HEK293 (cell line): ENCODE measurements around the gene MSI2.

Experiments
- CTCF ChIA-PET: fragments of 350-600 bp; formaldehyde crosslinking; extraction: SDS; loops from one replicate; lab custom pipeline; 2021; ENCODE audit warnings: antibody characterized with exemption; lab: Yijun Ruan, JAX
- POLR2A ChIA-PET: fragments of 300-600 bp; formaldehyde crosslinking; extraction: SDS; loops from one replicate; lab custom pipeline; 2020; ENCODE audit warnings: antibody characterized with exemption, inconsistent platforms; lab: Yijun Ruan, JAX
- H3K27ac ChIP-seq: fragments of 200-500 bp; sonication (Bioruptor generic); 2 replicates; pipeline ENCODE4 v1.5.1; 2014; ENCODE audit warnings: low read depth, low read length, control low read depth, inconsistent platforms; ENCODE audit errors: extremely low read depth
- H3K36me3 ChIP-seq, 2 experiments: fragments of 200-500 bp in 1 of 2; sonication (Bioruptor generic) in 1 of 2; 1 replicate in 1 of 2; 2 replicates in 1 of 2; pipeline ENCODE4 v1.5.1; 2014 to 2017; ENCODE audit warnings: inconsistent platforms in 2 of 2, low read length in 2 of 2; ENCODE audit not compliant: control insufficient read depth in 2 of 2, insufficient read depth in 1 of 2
- H3K4me1 ChIP-seq: fragments of 200-500 bp; sonication (Bioruptor generic); 2 replicates; pipeline ENCODE4 v1.5.1; 2014; ENCODE audit warnings: mild to moderate bottlenecking, low read length, inconsistent platforms; ENCODE audit not compliant: control insufficient read depth, insufficient read depth
- H3K4me3 ChIP-seq: 2 replicates; pipeline ENCODE4 v1.5.1; 2011; ENCODE audit warnings: low read depth, mild to moderate bottlenecking, control low read depth, low read length, moderate library complexity
- H3K9me3 ChIP-seq: fragments of 200-500 bp; sonication (Bioruptor generic); 2 replicates; pipeline ENCODE4 v1.5.1; 2014; ENCODE audit warnings: low read depth, low read length, inconsistent platforms; ENCODE audit not compliant: control insufficient read depth, insufficient read depth
- BCL11A ChIP-seq: fragments of 450-650 bp; formaldehyde crosslinking; IDR thresholded peaks from 2 replicates; pipeline ENCODE4 v1.5.1; 2016; ENCODE audit warnings: low read depth, missing biosample characterization, missing genetic modification characterization
- GFI1B ChIP-seq: fragments of 450-650 bp; formaldehyde crosslinking; IDR thresholded peaks from 2 replicates; pipeline ENCODE4 v1.5.1; 2016; ENCODE audit warnings: missing biosample characterization, missing genetic modification characterization
- HOXD13 ChIP-seq: sonication (generic); formaldehyde crosslinking; IDR thresholded peaks from 2 replicates; pipeline ENCODE4 v1.8.0; 2022; ENCODE audit warnings: missing genetic modification reagents, borderline replicate concordance
- KLF16 ChIP-seq: fragments of 450-650 bp; formaldehyde crosslinking; IDR thresholded peaks from 2 replicates; pipeline ENCODE4 v1.5.1; 2017; ENCODE audit warnings: missing biosample characterization, missing genetic modification characterization
- SALL2 ChIP-seq: fragments of 450-650 bp; formaldehyde crosslinking; IDR thresholded peaks from 2 replicates; pipeline ENCODE4 v1.5.0; 2017; ENCODE audit warnings: missing biosample characterization, mild to moderate bottlenecking, missing genetic modification characterization, borderline replicate concordance
- ZBTB1 ChIP-seq: fragments of 450-650 bp; formaldehyde crosslinking; IDR thresholded peaks from 2 replicates; pipeline ENCODE4 v1.5.1; 2016; ENCODE audit warnings: missing biosample characterization, missing genetic modification characterization
- ZIC2 ChIP-seq: fragments of 450-650 bp; formaldehyde crosslinking; IDR thresholded peaks from 2 replicates; pipeline ENCODE4 v1.5.1; 2016; ENCODE audit warnings: missing biosample characterization, missing genetic modification characterization
- ZNF114 ChIP-seq: fragments of 450-650 bp; formaldehyde crosslinking; IDR thresholded peaks from 2 replicates; pipeline ENCODE4 v1.5.0; 2017; ENCODE audit warnings: missing biosample characterization, missing genetic modification characterization
- ZNF133 ChIP-seq: fragments of 450-650 bp; formaldehyde crosslinking; IDR thresholded peaks from 2 replicates; pipeline ENCODE4 v1.5.1; 2016; ENCODE audit warnings: missing biosample characterization, missing genetic modification characterization
- ZNF146 ChIP-seq: fragments of 450-650 bp; formaldehyde crosslinking; IDR thresholded peaks from 2 replicates; pipeline ENCODE4 v1.5.1; 2016; ENCODE audit warnings: missing biosample characterization, missing genetic modification characterization
- ZNF341 ChIP-seq: fragments of 450-650 bp; formaldehyde crosslinking; IDR thresholded peaks from 2 replicates; pipeline ENCODE4; 2016; ENCODE audit warnings: low read depth, missing biosample characterization, missing genetic modification characterization
- ZNF473 ChIP-seq: fragments of 450-650 bp; formaldehyde crosslinking; IDR thresholded peaks from 2 replicates; pipeline ENCODE4 v1.5.1; 2017; ENCODE audit warnings: missing biosample characterization, missing genetic modification characterization
- ZNF488 ChIP-seq: fragments of 450-650 bp; formaldehyde crosslinking; IDR thresholded peaks from 2 replicates; pipeline ENCODE4 v1.5.1; 2016; ENCODE audit warnings: missing biosample characterization, missing genetic modification characterization
- ZNF658 ChIP-seq: fragments of 450-650 bp; formaldehyde crosslinking; IDR thresholded peaks from 2 replicates; pipeline ENCODE4; 2016; ENCODE audit warnings: missing biosample characterization, missing genetic modification characterization
- ZNF777 ChIP-seq: fragments of 450-650 bp; formaldehyde crosslinking; IDR thresholded peaks from 2 replicates; pipeline ENCODE4 v1.5.1; 2017; ENCODE audit warnings: missing biosample characterization, missing genetic modification characterization, borderline replicate concordance
- ZNF792 ChIP-seq: fragments of 450-650 bp; formaldehyde crosslinking; IDR thresholded peaks from 2 replicates; pipeline ENCODE4 v1.5.1; 2016; ENCODE audit warnings: missing biosample characterization, missing genetic modification characterization
- TF ChIP-seq, protein P1 (sequence below): fragments of 450-650 bp; formaldehyde crosslinking; IDR thresholded peaks from 2 replicates; pipeline ENCODE4 v1.5.1; 2016; ENCODE audit warnings: missing biosample characterization, missing genetic modification characterization
- TF ChIP-seq, protein P2 (sequence below): fragments of 450-650 bp; formaldehyde crosslinking; IDR thresholded peaks from 2 replicates; pipeline ENCODE4 v1.5.1; 2016; ENCODE audit warnings: missing biosample characterization, missing genetic modification characterization
- TF ChIP-seq, protein P3 (sequence below): fragments of 450-650 bp; formaldehyde crosslinking; IDR thresholded peaks from 2 replicates; pipeline ENCODE4 v1.5.1; 2016; ENCODE audit warnings: missing biosample characterization, missing genetic modification characterization
- TF ChIP-seq, protein P4 (sequence below): fragments of 450-650 bp; formaldehyde crosslinking; conservative IDR thresholded peaks from 2 replicates; pipeline ENCODE4 v1.5.1; 2016; ENCODE audit warnings: low read depth, missing biosample characterization, missing genetic modification characterization

Gene MSI2

DNA sequence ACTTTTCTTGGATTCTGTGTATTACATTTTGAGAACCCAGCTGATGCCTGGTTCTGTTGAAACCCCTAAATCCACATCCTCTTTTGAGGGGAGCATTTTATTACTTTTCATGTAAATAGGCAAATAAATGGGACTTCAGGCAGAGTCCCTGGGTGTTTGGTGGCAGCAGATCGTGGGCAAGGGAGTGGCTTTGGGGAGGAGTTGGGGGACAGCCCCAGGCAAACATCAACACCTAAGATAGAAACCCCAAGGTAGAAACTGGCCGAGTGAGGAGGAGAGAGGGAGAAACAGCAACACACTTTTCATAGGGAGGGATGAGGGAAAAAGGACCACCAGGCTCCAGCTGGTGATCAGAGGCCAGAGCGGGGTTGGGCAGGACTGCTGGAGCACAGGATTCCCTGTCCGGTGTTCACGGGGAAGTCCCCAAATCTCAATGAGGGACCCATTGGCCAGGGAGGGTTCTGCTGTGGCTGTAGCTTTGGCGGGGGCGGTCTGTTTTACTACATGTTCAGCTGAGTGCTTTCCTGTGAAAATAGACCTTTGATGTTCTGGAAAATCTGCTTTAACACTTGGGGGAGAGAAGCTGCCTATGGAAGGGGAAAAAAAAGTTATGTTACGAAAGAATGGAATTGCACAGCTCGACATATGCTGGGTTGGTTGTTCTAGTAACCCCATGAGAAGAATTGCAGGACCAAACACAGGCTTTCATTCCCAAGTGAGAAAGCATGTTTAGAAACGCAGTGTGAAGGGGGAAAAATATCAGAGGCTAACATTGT, 46.6 kb downstream of the MSI2 start (continued):
- no peak for TF ChIP-seq ZNF114
- TF ChIP-seq KLF16 (tag by site-specific recombination) = no peak
- TF ChIP-seq, protein P1, sequence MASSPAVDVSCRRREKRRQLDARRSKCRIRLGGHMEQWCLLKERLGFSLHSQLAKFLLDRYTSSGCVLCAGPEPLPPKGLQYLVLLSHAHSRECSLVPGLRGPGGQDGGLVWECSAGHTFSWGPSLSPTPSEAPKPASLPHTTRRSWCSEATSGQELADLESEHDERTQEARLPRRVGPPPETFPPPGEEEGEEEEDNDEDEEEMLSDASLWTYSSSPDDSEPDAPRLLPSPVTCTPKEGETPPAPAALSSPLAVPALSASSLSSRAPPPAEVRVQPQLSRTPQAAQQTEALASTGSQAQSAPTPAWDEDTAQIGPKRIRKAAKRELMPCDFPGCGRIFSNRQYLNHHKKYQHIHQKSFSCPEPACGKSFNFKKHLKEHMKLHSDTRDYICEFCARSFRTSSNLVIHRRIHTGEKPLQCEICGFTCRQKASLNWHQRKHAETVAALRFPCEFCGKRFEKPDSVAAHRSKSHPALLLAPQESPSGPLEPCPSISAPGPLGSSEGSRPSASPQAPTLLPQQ (tag by site-specific recombination) = no peak
- TF ChIP-seq ZBTB1 (tag by site-specific recombination) = no peak
- TF ChIP-seq ZNF341 = no peak
- TF ChIP-seq ZNF658 (tag by site-specific recombination) = no peak
- TF ChIP-seq ZNF146 (tag by site-specific recombination) = no peak
- no peak for TF ChIP-seq ZNF777 (tag by site-specific recombination)
- TF ChIP-seq, protein P2, sequence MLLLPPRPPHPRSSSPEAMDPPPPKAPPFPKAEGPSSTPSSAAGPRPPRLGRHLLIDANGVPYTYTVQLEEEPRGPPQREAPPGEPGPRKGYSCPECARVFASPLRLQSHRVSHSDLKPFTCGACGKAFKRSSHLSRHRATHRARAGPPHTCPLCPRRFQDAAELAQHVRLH = no peak
- no peak for TF ChIP-seq HOXD13 (CRISPR knock-in tag)

DNA sequence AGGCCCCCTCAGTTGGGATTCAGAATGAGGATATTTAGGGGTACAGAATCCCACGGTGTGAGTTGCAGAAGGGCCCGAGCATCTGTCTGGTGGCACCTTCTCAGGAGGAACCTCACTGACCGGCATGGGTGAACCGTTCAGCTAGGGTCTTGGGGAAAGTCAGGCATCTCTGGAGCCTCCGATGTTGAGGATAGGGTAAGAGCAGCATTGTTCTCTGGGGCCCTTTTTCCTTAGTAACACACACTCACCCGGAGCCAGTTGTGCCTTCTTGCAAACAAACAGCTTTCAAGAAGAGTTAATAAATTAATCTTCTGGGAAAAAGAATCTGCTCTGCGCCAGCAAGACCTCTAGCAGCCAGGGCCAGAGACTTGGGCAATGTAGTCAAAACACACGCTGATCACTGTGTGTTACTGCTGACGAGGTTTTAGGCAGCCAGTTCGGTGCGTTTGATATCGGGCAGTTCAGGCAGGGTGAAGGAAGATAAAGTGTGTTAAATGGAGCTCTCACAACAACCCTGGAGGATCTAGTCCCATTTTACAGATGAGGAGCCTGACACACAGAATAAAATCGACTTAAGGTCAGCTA, 48.9 kb downstream of the MSI2 start:
- no peaks in the 10 kb centered on the region for H3K9me3 ChIP-seq
- no peak overlapping the region for H3K4me3 ChIP-seq
- ChIA-PET CTCF (no interaction called here), POLR2A (no interaction called here)
- TF ChIP-seq ZNF792 (no peak), ZNF473 (tag by site-specific recombination) (no peak), GFI1B (tag by site-specific recombination) (no peak), ZNF133 (no peak), BCL11A (tag by site-specific recombination) (no peak), SALL2 (tag by site-specific recombination) (no peak), ZNF488 (tag by site-specific recombination) (no peak)
- TF ChIP-seq, protein P3, sequence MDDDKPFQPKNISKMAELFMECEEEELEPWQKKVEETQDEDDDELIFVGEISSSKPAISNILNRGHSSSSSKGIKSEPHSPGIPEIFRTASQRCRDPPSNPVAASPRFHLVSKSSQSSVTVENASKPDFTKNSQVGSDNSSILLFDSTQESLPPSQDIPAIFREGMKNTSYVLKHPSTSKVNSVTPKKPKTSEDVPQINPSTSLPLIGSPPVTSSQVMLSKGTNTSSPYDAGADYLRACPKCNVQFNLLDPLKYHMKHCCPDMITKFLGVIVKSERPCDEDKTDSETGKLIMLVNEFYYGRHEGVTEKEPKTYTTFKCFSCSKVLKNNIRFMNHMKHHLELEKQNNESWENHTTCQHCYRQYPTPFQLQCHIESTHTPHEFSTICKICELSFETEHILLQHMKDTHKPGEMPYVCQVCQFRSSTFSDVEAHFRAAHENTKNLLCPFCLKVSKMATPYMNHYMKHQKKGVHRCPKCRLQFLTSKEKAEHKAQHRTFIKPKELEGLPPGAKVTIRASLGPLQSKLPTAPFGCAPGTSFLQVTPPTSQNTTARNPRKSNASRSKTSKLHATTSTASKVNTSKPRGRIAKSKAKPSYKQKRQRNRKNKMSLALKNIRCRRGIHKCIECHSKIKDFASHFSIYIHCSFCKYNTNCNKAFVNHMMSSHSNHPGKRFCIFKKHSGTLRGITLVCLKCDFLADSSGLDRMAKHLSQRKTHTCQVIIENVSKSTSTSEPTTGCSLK (tag by site-specific recombination) = no peak
- H3K36me3 ChIP-seq = peaks cover 0 to 6% of the 10 kb centered on the region in 2 experiments; a peak in 2 of 3 replicates
- H3K4me1 ChIP-seq = no peaks in the 10 kb centered on the region
- H3K27ac ChIP-seq = no peak overlapping the region

GRCh38 chr17:57305908-57306504, 49.7 kb downstream of the MSI2 start:
- ChIA-PET POLR2A (no interaction called here), CTCF (interaction anchor here (0.5 kb wide), 1 partner anchor 434 kb away, joined by 3 read pairs; no protein-coding TSS in a partner anchor)
- H3K4me1 ChIP-seq = no peaks in the 10 kb centered on the region
- H3K4me3 ChIP-seq = no peak overlapping the region
- H3K27ac ChIP-seq = no peak overlapping the region
- H3K36me3 ChIP-seq = peaks cover 0 to 5% of the 10 kb centered on the region in 2 experiments; a peak in 2 of 3 replicates
- H3K9me3 ChIP-seq = no peaks in the 10 kb centered on the region
- TF ChIP-seq, protein P4, sequence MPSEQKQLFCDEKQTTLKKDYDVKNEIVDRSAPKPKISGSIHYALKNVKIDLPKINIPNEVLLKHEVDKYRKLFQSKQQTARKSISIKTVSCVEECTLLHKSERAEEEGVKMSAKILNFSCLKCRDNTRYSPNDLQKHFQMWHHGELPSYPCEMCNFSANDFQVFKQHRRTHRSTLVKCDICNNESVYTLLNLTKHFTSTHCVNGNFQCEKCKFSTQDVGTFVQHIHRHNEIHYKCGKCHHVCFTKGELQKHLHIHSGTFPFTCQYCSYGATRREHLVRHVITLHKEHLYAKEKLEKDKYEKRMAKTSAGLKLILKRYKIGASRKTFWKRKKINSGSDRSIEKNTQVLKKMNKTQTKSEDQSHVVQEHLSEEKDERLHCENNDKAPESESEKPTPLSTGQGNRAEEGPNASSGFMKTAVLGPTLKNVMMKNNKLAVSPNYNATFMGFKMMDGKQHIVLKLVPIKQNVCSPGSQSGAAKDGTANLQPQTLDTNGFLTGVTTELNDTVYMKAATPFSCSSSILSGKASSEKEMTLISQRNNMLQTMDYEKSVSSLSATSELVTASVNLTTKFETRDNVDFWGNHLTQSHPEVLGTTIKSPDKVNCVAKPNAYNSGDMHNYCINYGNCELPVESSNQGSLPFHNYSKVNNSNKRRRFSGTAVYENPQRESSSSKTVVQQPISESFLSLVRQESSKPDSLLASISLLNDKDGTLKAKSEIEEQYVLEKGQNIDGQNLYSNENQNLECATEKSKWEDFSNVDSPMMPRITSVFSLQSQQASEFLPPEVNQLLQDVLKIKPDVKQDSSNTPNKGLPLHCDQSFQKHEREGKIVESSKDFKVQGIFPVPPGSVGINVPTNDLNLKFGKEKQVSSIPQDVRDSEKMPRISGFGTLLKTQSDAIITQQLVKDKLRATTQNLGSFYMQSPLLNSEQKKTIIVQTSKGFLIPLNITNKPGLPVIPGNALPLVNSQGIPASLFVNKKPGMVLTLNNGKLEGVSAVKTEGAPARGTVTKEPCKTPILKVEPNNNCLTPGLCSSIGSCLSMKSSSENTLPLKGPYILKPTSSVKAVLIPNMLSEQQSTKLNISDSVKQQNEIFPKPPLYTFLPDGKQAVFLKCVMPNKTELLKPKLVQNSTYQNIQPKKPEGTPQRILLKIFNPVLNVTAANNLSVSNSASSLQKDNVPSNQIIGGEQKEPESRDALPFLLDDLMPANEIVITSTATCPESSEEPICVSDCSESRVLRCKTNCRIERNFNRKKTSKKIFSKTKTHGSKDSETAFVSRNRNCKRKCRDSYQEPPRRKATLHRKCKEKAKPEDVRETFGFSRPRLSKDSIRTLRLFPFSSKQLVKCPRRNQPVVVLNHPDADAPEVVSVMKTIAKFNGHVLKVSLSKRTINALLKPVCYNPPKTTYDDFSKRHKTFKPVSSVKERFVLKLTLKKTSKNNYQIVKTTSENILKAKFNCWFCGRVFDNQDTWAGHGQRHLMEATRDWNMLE (tag by site-specific recombination) = no peak
- 0 out of 2 replicates have a peak, but pooled peaks have one; percentile 32 for TF ChIP-seq ZIC2 (tag by site-specific recombination)
